AG08396 (cell line): ENCODE results near the gene GNG7.
"Not testable (repeated sequence)": the region's sequence is repeated elsewhere in the genome, so short reads cannot be mapped to it uniquely, and the experiment has no call there.

Source experiments
- DNase-seq: peaks from one replicate; pipeline ENCODE4 v3.0.0; 2012; ENCODE audit warnings: low spot score, mixed read lengths

GNG7 gene

DNA sequence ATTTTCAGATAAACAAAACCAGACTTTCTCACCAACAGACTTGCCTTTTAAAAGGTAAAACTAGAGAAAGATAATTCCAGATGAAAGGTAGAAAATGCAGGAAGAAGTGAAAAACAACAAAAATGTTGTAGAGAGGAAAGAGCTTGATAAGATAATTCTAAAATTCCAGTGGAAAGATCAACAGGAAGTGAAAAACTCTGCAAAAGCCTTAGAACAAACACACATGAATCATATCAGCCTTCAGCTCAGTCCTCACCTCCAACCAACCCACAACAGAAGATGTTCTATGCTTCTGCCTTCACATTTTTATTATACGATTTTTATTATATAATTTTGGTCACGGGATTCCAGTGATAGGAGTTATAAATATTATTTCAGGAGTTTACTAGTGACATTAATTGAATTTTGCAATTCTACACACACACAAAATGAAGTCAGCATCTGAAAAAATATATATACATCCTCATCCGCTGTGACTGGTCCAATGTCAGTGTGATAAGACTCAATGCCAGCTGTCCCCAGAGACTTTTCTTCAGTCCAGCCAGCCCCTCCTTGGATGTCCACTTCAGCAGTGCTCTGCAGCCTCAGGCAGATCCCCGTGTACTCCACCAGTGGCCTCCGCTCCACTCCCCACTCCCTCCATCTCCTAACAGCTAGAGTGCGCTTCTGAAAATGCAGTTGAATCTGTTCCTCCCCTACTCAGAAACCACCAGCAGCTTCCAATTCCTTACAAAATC lies 168.6 kb downstream of the GNG7 start:
- no peak for DNase-seq

GRCh38 chr19:2533072-2533425 lies 169.4 kb downstream of the GNG7 start:
- DNase-seq: no peak

- DNase-seq: peak; percentile 57
Measured at GRCh38 chr19:2532252-2533071, 170.0 kb downstream of the GNG7 start.

DNA sequence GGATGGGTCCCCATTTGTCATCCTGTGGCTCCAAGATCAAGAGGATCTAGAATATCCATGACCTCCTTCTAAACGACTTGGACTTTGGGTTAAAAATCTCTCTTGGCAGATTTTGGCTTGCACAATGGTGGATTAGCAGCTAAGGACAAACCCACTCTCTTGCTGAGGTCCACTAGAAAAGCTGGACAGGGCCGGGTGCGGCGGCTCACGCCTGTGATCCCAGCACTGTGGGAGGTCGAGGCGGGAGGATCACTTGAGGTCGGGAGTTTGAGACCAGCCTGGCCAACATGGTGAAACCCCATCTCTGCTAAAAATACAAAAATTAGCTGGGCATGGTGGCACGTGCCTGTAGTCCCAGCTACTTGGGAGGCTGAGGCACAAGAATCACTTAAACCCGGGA lies 172.6 kb downstream of the GNG7 start:
- not testable (repeated sequence) for DNase-seq

DNA sequence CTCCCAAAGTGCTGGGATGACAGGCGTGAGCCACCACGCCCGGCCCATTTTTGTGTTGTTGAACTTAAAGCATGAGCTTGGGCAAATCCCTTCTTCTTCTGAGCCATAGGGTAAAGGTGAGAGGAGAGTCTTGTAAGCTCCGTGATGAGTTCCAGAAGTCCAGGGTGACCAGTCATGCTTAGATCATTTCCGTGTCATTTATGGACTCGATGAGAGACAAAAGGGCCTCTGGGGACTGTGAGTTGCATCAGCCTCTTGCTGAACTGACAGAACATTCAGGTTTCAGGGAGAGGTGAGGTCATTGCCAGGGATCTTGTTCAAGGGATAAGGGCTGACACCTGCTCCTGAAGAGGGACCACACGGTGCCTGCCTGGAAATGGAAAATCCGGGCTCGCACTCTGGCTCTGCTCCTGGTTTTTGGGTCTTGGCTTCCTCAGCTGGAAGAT lies 173.0 kb downstream of the GNG7 start:
- DNase-seq: peak; percentile 65

GRCh38 chr19:2528675-2529101 lies 173.8 kb downstream of the GNG7 start:
- peak; percentile 2 for DNase-seq

DNA sequence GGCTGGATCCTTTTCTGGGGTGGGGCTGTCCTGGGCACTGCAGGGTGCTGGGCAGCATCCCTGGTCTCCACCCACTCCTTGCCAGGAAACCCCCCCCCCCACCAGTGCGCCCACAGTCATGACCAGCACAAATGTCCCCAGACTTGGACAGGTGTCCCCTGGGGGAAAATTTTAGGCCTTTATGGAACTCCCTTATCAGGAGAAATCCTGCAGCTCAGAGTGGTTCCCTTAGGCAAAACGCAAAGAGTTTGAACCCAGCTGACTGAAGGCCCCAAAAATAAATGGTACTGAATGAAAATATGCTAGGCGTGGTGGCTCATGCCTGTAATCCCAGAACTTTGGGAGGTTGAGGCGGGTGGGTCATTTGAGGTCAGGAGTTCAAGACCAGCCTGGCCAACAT lies 174.8 kb downstream of the GNG7 start:
- no peak for DNase-seq

- no peak for DNase-seq
Measured at GRCh38 chr19:2527171-2527570, 175.3 kb downstream of the GNG7 start.

DNA sequence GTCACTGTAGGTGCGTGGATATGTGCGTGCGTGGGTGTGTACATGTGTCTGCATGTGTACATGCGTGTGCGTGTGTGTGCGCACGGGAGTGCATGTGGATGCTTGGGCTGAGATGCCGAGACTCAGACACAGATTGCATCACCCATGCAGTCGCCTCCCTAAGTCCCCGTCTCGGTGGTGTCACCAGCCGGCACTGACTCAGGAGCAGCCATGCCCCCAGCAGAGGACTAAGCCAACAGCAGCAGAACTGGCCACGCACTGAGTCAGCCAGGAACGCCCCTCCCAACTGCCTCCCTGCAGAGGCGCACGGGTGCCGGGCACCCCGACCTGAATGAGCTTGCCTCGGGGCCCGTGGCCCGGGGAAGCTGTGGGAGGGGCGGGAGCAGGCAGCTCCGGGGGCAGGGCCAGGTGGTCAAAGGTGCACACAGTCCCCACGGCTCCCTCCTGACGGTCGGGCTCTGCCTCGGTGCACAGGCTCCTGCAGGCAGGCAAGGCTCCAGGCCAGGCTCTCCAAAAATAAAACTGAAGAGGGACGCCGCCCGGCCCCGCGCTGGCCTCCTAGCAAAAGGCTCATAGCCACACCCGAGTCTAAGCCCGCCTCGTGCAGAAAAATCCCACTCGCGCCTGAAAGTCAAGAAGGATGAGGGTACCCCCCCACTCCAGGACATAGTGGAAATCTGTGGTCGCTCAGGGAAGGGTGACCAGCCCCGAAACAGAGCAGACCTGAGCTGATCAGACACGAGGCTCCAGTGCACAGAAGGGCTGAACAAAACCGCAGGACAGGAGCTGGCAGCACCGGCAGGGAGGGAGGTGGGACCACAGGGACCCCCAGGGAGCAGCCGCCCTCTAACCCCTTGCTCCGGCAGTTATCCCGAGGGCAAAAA lies 177.4 kb downstream of the GNG7 start:
- DNase-seq: peak; percentile 76

DNA sequence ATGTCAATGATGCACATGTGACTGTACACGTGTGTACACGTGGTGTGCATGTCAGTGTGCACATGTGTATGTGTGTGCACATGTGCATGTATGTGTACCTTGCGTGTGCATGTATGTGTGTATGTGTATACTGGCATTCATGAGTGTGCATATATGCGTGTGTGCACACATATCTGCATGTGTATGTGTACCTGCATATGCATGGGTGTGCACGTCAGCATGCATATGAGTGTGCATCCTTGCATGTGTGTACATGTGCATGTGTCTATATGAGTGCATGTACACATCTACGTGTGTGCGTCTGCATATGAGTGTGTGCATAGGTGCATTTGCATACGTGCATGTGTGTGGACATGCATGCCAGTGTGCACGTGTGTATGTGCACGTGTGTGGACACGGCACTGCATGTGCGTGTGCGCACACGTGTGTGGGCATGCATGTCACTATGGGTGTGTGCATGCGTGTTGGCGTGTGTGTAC lies 178.1 kb downstream of the GNG7 start:
- no peak for DNase-seq

DNA sequence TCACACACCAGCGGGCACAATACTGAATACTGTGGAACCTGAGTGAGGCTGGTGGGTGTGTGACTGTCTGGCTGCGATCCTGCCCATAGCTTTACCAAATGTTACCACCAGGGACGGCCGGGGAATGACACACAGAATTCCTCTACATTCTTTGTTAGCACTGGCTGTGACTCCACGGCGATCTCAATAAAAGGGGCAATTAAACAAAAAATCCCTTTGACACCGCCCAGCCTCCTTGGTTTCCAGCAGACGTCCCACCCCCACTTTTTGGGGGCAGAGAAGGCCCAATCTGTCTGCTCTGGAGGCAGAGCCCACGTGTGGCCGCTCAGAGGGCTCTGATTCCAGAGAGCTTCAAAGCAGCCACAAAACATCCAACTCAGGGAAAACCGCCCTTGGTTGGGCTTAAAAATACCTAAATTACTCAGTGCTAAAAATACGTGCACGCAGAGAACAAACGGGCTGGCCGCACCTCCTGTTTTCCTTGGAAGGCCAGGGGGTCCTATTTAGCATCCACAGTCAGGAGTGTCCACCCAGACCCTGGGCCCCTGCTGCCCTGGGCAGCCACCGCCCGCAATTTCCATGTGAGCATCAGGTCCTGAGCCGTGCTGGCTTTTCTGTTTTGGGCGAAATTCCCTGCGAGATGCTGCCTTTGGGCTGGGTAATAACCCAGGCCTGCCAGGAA lies 178.7 kb downstream of the GNG7 start:
- DNase-seq: peak; percentile 84

DNA sequence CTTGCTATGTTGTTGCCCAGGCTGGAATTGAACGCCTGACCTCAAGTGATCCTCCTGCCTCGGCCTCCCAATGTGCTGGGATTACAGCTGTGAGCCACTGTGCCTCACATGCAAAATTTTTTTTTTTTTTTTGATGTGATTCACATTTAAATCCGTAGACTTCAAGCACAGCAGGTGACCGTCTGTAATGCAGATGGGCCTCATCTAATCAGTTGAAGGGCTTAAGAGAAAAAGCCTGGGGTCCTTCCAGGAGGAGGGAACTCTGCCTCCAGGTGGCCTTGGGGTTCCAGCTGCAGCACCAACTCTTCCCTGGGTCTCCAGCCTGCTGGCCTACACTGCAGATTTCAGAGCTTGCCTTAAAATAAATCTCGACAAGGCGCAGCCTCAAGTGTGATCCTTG lies 183.0 kb downstream of the GNG7 start:
- no peak for DNase-seq

DNA sequence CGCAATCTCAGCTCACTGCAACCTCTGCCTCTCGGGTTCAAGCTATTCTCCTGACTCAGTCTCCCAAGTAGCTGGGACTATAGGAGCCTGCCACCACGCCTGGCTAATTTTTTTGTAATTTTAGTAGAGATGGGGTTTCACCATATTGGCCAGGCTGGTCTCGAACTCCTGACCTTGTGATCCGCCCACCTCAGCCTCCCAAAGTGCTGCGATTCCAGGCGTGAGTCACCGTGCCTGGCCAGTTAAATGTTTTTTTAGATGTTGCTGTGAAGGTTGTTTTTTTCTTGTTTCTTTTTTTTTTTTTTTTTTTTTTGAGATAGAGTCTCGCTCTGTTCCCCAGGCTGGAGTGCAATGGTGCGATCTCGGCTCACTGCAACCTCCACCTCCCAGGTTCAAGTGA lies 183.6 kb downstream of the GNG7 start:
- not testable (repeated sequence) for DNase-seq

- no peak for DNase-seq
Measured at GRCh38 chr19:2517881-2518601, 184.5 kb downstream of the GNG7 start.

GRCh38 chr19:2516727-2517126 lies 185.8 kb downstream of the GNG7 start:
- DNase-seq: no peak

DNA sequence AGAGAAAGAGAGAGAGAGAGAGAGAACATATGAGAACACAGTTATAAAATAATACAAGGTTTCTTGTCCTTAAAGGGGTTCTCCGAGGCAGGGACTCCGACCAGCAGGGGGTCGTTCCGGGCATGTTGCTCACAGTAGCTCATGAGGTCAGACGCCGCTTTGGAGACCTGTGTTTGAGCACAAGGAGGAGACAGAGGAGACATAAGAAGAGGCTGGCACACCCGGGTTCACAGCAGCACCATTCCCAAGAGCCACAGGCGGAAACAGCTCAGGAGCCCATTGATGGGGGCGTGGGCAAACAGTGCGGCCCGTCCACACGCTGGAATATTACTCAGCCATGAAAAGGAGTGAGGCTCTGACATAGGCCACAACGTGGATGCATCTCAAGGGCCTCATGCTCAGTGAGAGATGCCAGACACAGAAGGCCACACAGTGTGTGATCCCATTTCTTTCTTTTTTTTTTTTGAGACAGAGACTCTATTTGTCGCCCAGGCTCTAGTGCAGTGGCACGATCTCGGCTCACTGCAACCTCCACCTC lies 187.4 kb downstream of the GNG7 start:
- no peak for DNase-seq

DNA sequence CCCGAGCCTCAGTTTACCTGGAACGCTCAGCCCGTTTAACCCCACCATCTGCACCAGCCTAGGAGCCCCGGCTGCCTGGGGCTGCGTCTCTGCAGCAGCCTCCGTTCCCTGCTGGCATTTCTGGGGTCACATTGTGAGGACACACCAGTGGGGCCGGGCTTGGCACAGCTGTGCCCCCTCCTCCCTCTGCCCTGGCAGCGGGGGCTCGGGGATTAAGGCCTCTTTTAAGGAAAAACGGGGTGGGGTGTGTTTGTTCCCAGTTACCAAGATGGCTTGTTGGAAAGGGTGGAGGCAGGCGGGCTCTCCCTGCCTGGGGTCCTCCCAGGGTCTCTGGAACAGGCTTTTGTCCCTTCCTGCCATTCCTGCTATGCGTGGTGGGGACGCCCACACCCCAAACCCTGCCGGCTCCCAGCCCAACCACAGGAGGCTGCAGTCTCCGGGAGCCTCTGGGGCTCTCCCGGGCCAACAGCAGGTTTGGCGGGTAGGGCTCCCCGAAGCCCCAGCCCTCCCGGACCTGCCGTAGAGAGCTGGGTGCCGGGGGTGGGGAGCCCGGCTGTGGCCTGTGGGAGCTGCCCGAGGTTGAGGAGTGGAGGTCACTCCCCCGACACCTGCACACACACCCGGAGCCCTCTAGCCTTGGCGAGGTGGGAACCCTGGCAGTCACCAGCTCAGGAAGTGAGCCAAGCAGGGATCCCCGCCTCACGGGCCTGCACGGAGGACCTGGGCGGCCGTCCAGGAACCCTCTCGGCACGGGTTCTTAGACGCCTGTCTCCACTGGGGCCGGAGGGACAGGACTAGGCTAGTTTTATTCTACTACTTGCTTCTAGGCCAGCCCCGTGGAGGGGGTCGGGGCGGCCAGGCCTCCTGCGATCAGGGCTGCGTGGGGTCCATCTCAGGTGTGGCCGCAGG lies 189.7 kb downstream of the GNG7 start:
- no peak for DNase-seq

DNA sequence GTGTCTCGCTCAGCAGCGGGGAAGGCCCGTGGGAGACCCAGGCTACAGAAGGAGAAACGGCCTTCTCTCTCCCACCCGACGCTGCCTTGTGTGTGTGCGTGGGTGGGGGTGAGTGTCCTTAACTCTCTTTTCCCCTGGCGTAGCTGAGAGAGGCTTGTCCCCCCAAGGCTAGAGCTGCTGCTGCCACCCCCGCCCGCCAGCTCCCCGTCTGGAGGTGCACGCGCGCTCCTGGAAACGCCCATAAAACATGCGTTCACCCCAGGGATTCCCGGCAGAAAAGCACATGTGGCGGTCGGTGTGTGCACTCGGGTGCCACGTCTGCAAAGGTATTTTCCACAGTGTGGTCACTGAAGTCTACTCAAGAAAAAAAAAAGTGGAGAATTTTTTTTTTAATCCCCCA lies 190.5 kb downstream of the GNG7 start:
- peak; percentile 1 for DNase-seq

- DNase-seq: peak; percentile 1
Measured at GRCh38 chr19:2511570-2511969, 190.9 kb downstream of the GNG7 start.

DNA sequence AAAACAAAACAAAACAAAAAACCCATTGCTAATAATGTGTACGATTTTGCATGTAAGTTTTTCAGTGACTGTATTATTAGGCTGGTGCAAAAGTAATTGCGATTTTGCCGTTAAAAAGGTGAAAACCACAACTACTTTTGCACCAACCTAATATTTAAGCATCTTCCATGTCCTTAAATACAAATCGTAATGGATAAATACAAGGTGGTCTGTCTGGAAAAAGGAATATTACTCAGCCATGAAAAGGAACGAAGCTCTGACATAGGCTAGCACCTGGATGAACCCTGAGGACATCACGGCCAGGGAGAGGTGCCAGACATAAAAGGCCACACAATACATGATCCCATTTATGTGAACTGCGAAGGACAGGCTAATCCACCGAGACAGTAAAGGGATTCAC lies 193.4 kb downstream of the GNG7 start:
- DNase-seq: no peak
